Thyroid gland (tissue), 4 donors: Measurements from ENCODE around the gene APLF. TPM values are rescaled to one million over a fixed set of nuclear protein-coding genes. Genes with fewer than 3 reads are reported as not detected.

Experiments used
- DNase-seq, 2 donors: peaks; one replicate each; pipeline ENCODE4 v3.0.0-alpha.2; 2019
- H3K27ac ChIP-seq, 3 donors: fragments of 200-600 bp; sonication (generic); 1 replicate in 2 of 3; 2 replicates in 1 of 3; pipeline ENCODE4 v1.5.1; 2016 to 2019; ENCODE audit warnings: mild to moderate bottlenecking in 1 of 3, moderate library complexity in 1 of 3
- H3K27me3 ChIP-seq: fragments of 200-600 bp; sonication (generic); one replicate; pipeline ENCODE4 v1.5.1; 2019
- H3K36me3 ChIP-seq, 2 donors: fragments of 200-600 bp; sonication (generic); one replicate each; pipeline ENCODE4 v1.5.1; 2016 to 2019
- H3K4me1 ChIP-seq, 2 donors: fragments of 200-600 bp; sonication (generic); one replicate each; pipeline ENCODE4 v1.5.1; 2017 to 2019
- H3K4me3 ChIP-seq, 3 donors: fragments of 200-600 bp; sonication (generic); replicated peaks in 1 of 3; 1 replicate in 2 of 3; 2 replicates in 1 of 3; pipeline ENCODE4 v1.5.1; 2016; ENCODE audit warnings: mild to moderate bottlenecking in 1 of 3
- H3K9me3 ChIP-seq: fragments of 200-600 bp; sonication (generic); one replicate; pipeline ENCODE4 v1.5.1; 2017
- CTCF ChIP-seq, 6 experiments: fragments of 200-600 bp in 3 of 6; fragments of 450-650 bp in 3 of 6; sonication (generic) in 3 of 6; IDR thresholded peaks; one replicate each; pipeline ENCODE4 v1.5.1; 2016 to 2019; ENCODE audit warnings: antibody characterized with exemption in 6 of 6, mild to moderate bottlenecking in 2 of 6, inconsistent platforms in 1 of 6, moderate library complexity in 1 of 6
- POLR2A ChIP-seq, 2 donors: fragments of 450-650 bp; IDR thresholded peaks; one replicate each; pipeline ENCODE4 v1.6.1; 2017; ENCODE audit warnings: antibody characterized with exemption in 2 of 2, mild to moderate bottlenecking in 2 of 2, moderate library complexity in 1 of 2
- WGBS, 2 donors: methylation state at CpG; one replicate each; pipeline ENCODE4 v1.1.5; 2017; 5-methylcytosine and 5-hydroxymethylcytosine counted together
- intact Hi-C: fragments of 100-400 bp; cut with DNase I; formaldehyde crosslinking; loops from one replicate; pipeline ENCODE4 v1.15.1; 2023
- total RNA-seq, 4 donors: library from RNA; depleted of rRNA; stranded (reverse); fragments of >200 nt; gene quantifications; one replicate each; pipeline ENCODE4 v1.2.3, GENCODE V29; 2016

The APLF gene
- total RNA-seq, 4 donors from 2014 or later: 8.7 to 12.9 (median 9.6) TPM

GRCh38 chr2:68506170-68506569 lies 38.8 kb downstream of the APLF start:
- no peaks in the 10 kb centered on the region for H3K9me3 ChIP-seq
- no peaks in the 10 kb centered on the region for H3K36me3 ChIP-seq
- H3K4me3 ChIP-seq: no peak overlapping the region
- DNase-seq: no peak
- TF ChIP-seq POLR2A (IDR thresholded peaks at IDR 0.05) (no peak), CTCF (IDR thresholded peaks at IDR 0.05) (no peak)
- intact Hi-C loops: no loop called here
- no peaks in the 10 kb centered on the region for H3K4me1 ChIP-seq
- 85% methylated on average over 3 of the region's 3 CpGs for WGBS, 2 donors
- H3K27me3 ChIP-seq: no peaks in the 10 kb centered on the region
- H3K27ac ChIP-seq: no peak overlapping the region

- no peaks in the 10 kb centered on the region for H3K9me3 ChIP-seq
- intact Hi-C loops: no loop called here
- TF ChIP-seq CTCF (IDR thresholded peaks at IDR 0.05) (no peak), POLR2A (IDR thresholded peaks at IDR 0.05) (no peak)
- no peak overlapping the region for H3K27ac ChIP-seq
- DNase-seq: no peak
- no peaks in the 10 kb centered on the region for H3K27me3 ChIP-seq
- 78 to 84% methylated on average over 3 of the region's 3 CpGs for WGBS, 2 donors
- no peaks in the 10 kb centered on the region for H3K36me3 ChIP-seq
- no peak overlapping the region for H3K4me3 ChIP-seq
- no peaks in the 10 kb centered on the region for H3K4me1 ChIP-seq
Observed at GRCh38 chr2:68512326-68512725, 44.9 kb downstream of the APLF start.

- H3K36me3 ChIP-seq: no peaks in the 10 kb centered on the region
- no peaks in the 10 kb centered on the region for H3K27me3 ChIP-seq
- intact Hi-C loops: no loop called here
- H3K4me1 ChIP-seq: no peaks in the 10 kb centered on the region
- 64 to 76% methylated on average over 1 of the region's 1 CpG for WGBS, 2 donors
- no peak for TF ChIP-seq CTCF (IDR thresholded peaks at IDR 0.05)
- TF ChIP-seq POLR2A (IDR thresholded peaks at IDR 0.05): no peak
- DNase-seq: no peak
- H3K27ac ChIP-seq: no peak overlapping the region
- H3K4me3 ChIP-seq: no peak overlapping the region
- H3K9me3 ChIP-seq: no peaks in the 10 kb centered on the region
Observed at GRCh38 chr2:68512966-68513365, 45.6 kb downstream of the APLF start.

- no peaks in the 10 kb centered on the region for H3K27me3 ChIP-seq
- H3K36me3 ChIP-seq: no peaks in the 10 kb centered on the region
- WGBS, 2 donors: 63 to 76% methylated on average over 2 of the region's 2 CpGs
- H3K4me3 ChIP-seq: no peak overlapping the region
- no peaks in the 10 kb centered on the region for H3K4me1 ChIP-seq
- intact Hi-C loops: no loop called here
- no peak overlapping the region for H3K27ac ChIP-seq
- TF ChIP-seq POLR2A (IDR thresholded peaks at IDR 0.05) (no peak), CTCF (IDR thresholded peaks at IDR 0.05) (no peak)
- no peaks in the 10 kb centered on the region for H3K9me3 ChIP-seq
- no peak for DNase-seq
Observed at GRCh38 chr2:68514316-68514929, 47.0 kb downstream of the APLF start.

- Histone ChIP-seq H3K4me1 (no peaks in the 10 kb centered on the region), H3K27me3 (no peaks in the 10 kb centered on the region), H3K36me3 (no peaks in the 10 kb centered on the region), H3K4me3 (no peak overlapping the region), H3K27ac (no peak overlapping the region), H3K9me3 (no peaks in the 10 kb centered on the region)
- no peak for DNase-seq
- intact Hi-C loops: no loop called here
- TF ChIP-seq POLR2A (IDR thresholded peaks at IDR 0.05): no peak
- TF ChIP-seq CTCF (IDR thresholded peaks at IDR 0.05): no peak
- WGBS, 2 donors: 84 to 93% methylated on average over 5 of the region's 5 CpGs
Observed at GRCh38 chr2:68516051-68516955, 48.9 kb downstream of the APLF start.
